ENCODE data around the gene ACTRT3. TPM values are rescaled to one million over a fixed set of nuclear protein-coding genes. Genes with fewer than 3 reads are reported as not detected.

ACTRT3 gene
- total RNA-seq, 1 donor from 2014 or later = 5.7 TPM

- H3K4me3 Mint-ChIP-seq (ENCODE audit: unreplicated experiment) = no peak overlapping the region
- no peaks in the 10 kb centered on the region for H3K27me3 Mint-ChIP-seq (ENCODE audit: low read depth)
- H3K4me1 Mint-ChIP-seq (ENCODE audit: low read depth) = no peaks in the 10 kb centered on the region
- no peak overlapping the region for H3K27ac Mint-ChIP-seq (ENCODE audit: unreplicated experiment)
- H3K36me3 Mint-ChIP-seq (ENCODE audit: low read depth) = peaks cover 3% of the 10 kb centered on the region
- TF ChIP-seq CTCF (IDR thresholded peaks at IDR 0.05) = no peak
- H3K9me3 Mint-ChIP-seq (ENCODE audit: low read depth) = no peaks in the 10 kb centered on the region
- no peak for DNase-seq (ENCODE audit: low spot score)
Measured at GRCh38 chr3:169804681-169805080, 35.3 kb upstream of the ACTRT3 start.

GRCh38 chr3:169792359-169792758, 23.0 kb upstream of the ACTRT3 start:
- Mint-ChIP-seq H3K4me1 (ENCODE audit: low read depth) (no peaks in the 10 kb centered on the region), H3K27me3 (ENCODE audit: low read depth) (no peaks in the 10 kb centered on the region), H3K36me3 (ENCODE audit: low read depth) (peaks cover 6% of the 10 kb centered on the region), H3K4me3 (ENCODE audit: unreplicated experiment) (no peak overlapping the region), H3K9me3 (ENCODE audit: low read depth) (no peaks in the 10 kb centered on the region), H3K27ac (ENCODE audit: unreplicated experiment) (no peak overlapping the region)
- DNase-seq (ENCODE audit: low spot score) = no peak
- TF ChIP-seq CTCF (IDR thresholded peaks at IDR 0.05) = no peak

- Mint-ChIP-seq H3K4me3 (ENCODE audit: unreplicated experiment) (no peak overlapping the region), H3K4me1 (ENCODE audit: low read depth) (no peaks in the 10 kb centered on the region), H3K27me3 (ENCODE audit: low read depth) (no peaks in the 10 kb centered on the region), H3K27ac (ENCODE audit: unreplicated experiment) (no peak overlapping the region), H3K36me3 (ENCODE audit: low read depth) (peaks cover 11% of the 10 kb centered on the region), H3K9me3 (ENCODE audit: low read depth) (no peaks in the 10 kb centered on the region)
- no peak for TF ChIP-seq CTCF (IDR thresholded peaks at IDR 0.05)
- DNase-seq (ENCODE audit: low spot score) = no peak
Measured at GRCh38 chr3:169790687-169791429, 21.5 kb upstream of the ACTRT3 start.

- H3K27ac Mint-ChIP-seq (ENCODE audit: unreplicated experiment) = no peak overlapping the region
- no peak for TF ChIP-seq CTCF (IDR thresholded peaks at IDR 0.05)
- no peak for DNase-seq (ENCODE audit: low spot score)
- no peaks in the 10 kb centered on the region for H3K9me3 Mint-ChIP-seq (ENCODE audit: low read depth)
- no peak overlapping the region for H3K4me3 Mint-ChIP-seq (ENCODE audit: unreplicated experiment)
- no peaks in the 10 kb centered on the region for H3K4me1 Mint-ChIP-seq (ENCODE audit: low read depth)
- H3K27me3 Mint-ChIP-seq (ENCODE audit: low read depth) = no peaks in the 10 kb centered on the region
- peaks cover 15% of the 10 kb centered on the region for H3K36me3 Mint-ChIP-seq (ENCODE audit: low read depth)
Measured at GRCh38 chr3:169790219-169790618, 20.9 kb upstream of the ACTRT3 start.

GRCh38 chr3:169787791-169788190, 18.4 kb upstream of the ACTRT3 start:
- no peak for TF ChIP-seq CTCF (IDR thresholded peaks at IDR 0.05)
- Mint-ChIP-seq H3K36me3 (ENCODE audit: low read depth) (peaks cover 16% of the 10 kb centered on the region), H3K27me3 (ENCODE audit: low read depth) (no peaks in the 10 kb centered on the region)

More at GRCh38 chr3:169787791-169788190, 18.4 kb upstream of the ACTRT3 start:
- Mint-ChIP-seq H3K9me3 (ENCODE audit: low read depth) (no peaks in the 10 kb centered on the region), H3K4me1 (ENCODE audit: low read depth) (no peaks in the 10 kb centered on the region), H3K4me3 (ENCODE audit: unreplicated experiment) (no peak overlapping the region), H3K27ac (ENCODE audit: unreplicated experiment) (no peak overlapping the region)
- DNase-seq (ENCODE audit: low spot score) = no peak
